ENCODE data around the gene FLNC.
A peak's percentile ranks its signal among the peaks of the same experiment; 100 is the strongest.

Gene FLNC

GRCh38 chr7:128833148-128833945, 3.1 kb downstream of the FLNC start:
- DNase-seq: peak; percentile 58 to 78 (median 61)

DNA sequence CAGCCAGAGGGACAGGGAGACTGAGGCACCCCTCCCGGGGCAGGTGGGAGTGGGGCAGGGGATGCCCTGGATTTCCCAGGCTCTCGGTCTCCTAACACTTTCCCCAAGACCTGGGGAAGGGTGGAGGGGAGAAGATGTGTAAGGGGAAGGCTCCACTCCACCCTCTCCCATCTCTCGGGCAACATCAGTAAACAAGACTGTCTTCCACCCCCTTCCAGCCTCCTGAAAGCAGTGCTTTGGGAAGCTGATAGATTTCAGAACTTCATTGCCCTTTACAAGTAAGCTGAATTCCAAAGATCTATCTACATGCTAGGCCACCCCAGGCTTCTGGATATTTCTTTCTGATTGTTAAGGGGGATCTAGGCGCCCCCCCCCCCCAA, 3.7 kb downstream of the FLNC start:
- DNase-seq: no peak

- DNase-seq: no peak
Measured at GRCh38 chr7:128835231-128835751, 5.1 kb downstream of the FLNC start.

DNA sequence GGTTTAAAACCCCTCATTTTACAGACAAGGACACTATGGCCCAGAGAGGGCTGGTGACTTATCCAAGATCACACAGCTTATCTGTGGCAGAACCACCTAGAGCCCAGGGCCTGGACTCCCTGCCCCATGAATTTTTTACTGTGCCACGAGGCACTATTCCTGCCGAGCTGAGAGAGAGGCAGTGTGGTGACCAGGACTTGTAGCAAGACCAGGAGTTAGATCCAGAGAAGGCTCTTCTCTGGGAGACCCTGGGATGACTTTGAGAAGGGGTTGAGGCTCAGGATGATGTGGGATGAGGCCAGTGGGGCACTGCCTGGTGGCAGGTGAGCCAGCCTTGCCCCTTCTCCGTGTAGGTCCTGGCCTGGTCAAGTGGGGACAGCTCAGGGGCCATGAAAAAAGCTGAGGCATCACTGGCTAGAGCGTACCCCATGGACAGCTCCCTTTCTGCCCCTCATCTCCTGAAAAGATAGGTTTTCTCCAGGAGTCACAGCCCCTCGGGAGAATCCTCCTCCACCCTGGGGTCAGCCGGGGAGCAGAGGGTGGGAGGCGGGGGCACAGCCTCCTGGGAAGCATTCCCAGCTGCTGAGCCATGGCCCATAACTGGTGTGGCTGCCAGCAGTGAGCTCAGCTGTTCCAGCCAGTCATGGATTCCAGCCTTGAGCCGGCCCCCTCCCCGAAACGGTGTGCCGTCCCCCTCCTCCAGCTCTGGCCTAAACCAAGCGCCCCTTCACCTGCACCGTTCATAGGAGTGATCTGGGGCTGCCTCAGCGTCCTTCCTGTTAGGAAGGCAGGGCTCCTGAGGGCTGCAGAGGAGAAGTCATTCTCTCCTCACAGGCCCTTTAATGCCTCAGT, 5.8 kb downstream of the FLNC start:
- no peak for DNase-seq

- DNase-seq: no peak
Measured at GRCh38 chr7:128836729-128837348, 6.6 kb downstream of the FLNC start.

DNA sequence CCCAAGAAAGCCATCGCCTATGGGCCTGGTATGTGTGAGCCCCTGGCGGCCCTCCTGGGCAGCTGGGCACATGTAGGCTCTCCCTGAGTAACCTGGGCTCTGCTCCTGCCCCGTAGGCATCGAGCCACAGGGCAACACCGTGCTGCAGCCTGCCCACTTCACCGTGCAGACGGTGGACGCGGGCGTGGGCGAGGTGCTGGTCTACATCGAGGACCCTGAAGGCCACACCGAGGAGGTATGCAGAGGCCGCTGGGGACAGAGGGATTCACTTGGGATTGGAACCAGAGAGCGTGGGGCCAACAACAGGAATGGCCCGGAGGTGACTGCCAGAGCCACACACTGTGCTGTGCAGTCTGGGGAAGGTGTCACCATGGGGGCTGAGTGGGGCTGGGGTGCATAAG, 7.3 kb downstream of the FLNC start:
- no peak for DNase-seq

DNA sequence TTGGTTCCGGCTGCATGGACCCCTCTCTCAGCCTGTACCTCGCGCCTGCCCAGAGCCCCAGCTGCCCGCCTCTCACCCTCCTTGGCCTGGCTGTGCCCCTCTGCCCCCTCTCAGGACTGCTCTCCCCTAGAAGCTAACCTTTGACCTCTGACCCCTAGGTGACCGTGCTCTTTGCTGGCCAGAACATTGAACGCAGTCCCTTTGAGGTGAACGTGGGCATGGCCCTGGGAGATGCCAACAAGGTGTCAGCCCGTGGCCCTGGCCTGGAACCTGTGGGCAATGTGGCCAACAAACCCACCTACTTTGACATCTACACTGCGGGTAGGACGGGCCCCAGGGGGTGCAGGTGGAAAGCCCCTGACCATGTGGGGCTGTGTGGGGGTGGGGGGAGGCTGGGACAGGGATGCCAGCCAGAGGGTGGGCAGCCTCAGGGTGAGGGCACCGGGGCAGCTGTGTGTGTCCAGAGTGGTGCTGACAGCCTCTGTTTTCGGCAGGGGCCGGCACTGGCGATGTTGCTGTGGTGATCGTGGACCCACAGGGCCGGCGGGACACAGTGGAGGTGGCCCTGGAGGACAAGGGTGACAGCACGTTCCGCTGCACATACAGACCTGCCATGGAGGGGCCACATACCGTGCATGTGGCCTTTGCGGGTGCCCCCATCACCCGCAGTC, 8.0 kb downstream of the FLNC start:
- no peak for DNase-seq

- no peak for DNase-seq
Measured at GRCh38 chr7:128838981-128839731, 8.9 kb downstream of the FLNC start.

GRCh38 chr7:128839751-128840177, 9.6 kb downstream of the FLNC start:
- no peak for DNase-seq

DNA sequence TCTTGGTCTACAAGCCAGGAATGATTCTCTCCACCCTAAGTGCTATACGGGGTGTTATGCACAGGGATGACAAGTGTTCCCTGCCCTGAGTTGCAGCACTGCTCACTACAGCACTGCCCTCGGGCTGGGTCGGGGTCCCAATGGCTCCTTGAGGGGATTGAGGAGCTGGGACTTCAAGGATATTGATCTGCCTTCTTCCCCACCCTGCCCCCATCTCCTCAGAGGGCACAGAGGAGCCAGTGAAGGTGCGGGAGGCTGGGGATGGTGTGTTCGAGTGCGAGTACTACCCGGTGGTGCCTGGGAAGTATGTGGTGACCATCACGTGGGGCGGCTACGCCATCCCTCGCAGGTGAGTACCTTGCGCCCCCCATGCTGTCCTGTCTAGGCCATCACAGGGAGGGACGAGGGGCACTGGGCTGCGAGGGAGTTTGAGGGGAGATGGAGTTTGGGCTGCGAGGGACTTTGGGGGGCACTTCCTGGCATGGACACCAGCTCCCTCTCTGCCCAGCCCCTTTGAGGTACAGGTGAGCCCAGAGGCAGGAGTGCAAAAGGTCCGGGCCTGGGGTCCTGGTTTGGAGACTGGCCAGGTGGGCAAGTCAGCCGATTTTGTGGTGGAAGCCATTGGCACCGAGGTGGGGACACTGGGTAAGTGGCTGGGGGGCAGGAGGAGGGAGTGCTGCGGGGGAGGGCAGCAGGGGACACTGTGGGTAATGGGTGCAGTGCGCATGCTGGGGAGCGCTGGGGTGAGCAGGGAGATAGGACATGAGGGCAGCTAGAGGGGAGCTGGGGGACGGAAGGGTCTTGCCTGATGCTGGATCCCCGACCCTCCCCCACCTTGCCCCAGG, 10.3 kb downstream of the FLNC start:
- DNase-seq: no peak

DNA sequence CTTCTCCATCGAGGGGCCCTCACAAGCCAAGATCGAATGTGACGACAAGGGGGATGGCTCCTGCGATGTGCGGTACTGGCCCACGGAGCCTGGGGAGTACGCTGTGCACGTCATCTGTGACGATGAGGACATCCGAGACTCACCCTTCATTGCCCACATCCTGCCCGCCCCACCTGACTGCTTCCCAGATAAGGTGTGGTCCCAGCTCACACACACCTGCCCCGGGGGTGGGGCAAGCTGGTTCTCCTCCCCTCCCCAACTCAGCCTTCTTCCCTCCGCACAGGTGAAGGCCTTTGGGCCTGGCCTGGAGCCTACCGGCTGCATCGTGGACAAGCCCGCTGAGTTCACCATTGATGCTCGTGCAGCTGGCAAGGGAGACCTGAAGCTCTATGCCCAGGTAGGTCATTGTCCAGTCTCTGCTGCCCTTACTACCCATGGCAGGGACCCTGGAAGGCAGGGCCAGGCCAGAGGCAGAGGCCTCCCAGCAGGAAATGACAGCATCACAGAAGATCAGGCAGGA, 11.0 kb downstream of the FLNC start:
- no peak for DNase-seq

- peak; percentile 71 to 87 (median 71) for DNase-seq
Measured at GRCh38 chr7:128841921-128842673, 11.9 kb downstream of the FLNC start.

GRCh38 chr7:128842674-128843641, 12.8 kb downstream of the FLNC start:
- no peak for DNase-seq

GRCh38 chr7:128843938-128844621, 13.9 kb downstream of the FLNC start:
- no peak for DNase-seq

DNA sequence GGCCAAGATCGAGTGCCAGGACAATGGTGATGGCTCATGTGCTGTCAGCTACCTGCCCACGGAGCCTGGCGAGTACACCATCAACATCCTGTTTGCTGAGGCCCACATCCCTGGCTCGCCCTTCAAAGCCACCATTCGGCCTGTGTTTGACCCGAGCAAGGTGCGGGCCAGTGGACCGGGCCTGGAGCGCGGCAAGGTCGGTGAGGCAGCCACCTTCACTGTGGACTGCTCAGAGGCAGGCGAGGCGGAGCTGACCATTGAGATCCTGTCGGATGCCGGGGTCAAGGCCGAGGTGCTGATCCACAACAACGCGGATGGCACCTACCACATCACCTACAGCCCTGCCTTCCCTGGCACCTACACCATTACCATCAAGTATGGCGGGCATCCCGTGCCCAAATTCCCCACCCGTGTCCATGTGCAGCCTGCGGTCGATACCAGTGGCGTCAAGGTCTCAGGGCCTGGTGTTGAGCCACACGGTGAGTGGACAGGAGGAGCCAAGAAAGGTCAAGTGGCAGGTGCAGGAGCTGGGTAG, 14.6 kb downstream of the FLNC start:
- DNase-seq: no peak

DNA sequence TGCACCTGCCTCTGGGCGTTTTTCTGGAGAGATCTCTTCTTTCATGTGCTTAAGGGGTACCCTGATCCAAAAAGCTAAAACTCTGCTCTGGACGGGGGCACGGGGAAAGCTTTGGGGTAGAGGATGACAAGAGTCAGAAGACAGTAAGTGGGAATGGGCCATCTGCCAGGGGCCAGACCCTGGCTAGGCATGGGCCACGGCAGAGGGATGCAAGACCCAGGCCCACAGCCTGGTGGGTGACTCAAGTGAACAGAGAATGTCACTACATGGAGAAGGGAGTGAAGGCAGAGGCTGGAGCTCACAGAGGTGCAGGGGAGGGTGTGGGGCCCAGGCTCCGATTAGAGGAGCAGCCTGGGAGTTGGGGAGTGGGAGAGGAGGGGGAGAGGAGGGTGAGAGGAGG, 15.3 kb downstream of the FLNC start:
- DNase-seq: no peak

- no peak for DNase-seq
Measured at GRCh38 chr7:128845987-128846386, 15.8 kb downstream of the FLNC start.

All from suppressor macrophage treated with lipopolysaccharide for 1 hour (primary cell).